ENCODE results near the gene MALT1.

DNA sequence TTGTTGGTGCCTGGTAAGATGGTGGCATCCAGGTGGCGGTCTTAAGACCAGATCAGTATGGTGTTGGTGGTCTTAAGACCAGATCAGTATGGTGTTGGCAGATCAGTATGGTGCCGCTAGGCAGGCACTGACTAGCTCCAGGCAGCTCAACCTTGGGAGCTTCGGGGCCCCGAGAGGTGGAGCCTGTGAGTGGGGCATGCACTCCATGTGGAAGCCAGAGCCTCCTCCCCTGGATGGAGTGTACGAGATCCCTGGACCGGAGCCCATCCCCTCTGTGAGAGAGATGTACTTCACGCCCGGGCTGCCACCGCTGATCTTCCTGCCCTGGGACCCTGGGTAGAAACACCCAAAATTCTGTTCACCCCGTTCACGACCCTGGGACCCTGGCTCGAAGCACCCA is 19.0 kb downstream of the MALT1 start:
- TF ChIP-seq, protein P1, sequence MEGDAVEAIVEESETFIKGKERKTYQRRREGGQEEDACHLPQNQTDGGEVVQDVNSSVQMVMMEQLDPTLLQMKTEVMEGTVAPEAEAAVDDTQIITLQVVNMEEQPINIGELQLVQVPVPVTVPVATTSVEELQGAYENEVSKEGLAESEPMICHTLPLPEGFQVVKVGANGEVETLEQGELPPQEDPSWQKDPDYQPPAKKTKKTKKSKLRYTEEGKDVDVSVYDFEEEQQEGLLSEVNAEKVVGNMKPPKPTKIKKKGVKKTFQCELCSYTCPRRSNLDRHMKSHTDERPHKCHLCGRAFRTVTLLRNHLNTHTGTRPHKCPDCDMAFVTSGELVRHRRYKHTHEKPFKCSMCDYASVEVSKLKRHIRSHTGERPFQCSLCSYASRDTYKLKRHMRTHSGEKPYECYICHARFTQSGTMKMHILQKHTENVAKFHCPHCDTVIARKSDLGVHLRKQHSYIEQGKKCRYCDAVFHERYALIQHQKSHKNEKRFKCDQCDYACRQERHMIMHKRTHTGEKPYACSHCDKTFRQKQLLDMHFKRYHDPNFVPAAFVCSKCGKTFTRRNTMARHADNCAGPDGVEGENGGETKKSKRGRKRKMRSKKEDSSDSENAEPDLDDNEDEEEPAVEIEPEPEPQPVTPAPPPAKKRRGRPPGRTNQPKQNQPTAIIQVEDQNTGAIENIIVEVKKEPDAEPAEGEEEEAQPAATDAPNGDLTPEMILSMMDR (IDR thresholded peaks at IDR 0.05), result no peak
- TF ChIP-seq ZFX (IDR thresholded peaks at IDR 0.05; ENCODE audit: borderline replicate concordance), result no peak
